Astrocyte of the cerebellum (primary cell): ENCODE measurements around the gene LTK.

Experiments
- DNase-seq: peaks from one replicate; pipeline ENCODE4 v3.0.0-alpha.2; 2011; ENCODE audit warnings: low read depth
- H3K4me3 ChIP-seq: 2 replicates; pipeline ENCODE4 v1.5.1; 2011; ENCODE audit warnings: mild to moderate bottlenecking, low read depth, low read length, moderate library complexity
- in situ Hi-C: cut with HindIII; loops from 2 replicates; pipeline ENCODE4 v1.10.0; 2017; ENCODE audit warnings: low sequenced_read_pairs
- TF ChIP-seq, protein P1 (sequence below): IDR thresholded peaks from 2 replicates; pipeline ENCODE4 v1.5.1; 2012; ENCODE audit warnings: low read length, low read depth, moderate library complexity, mild to moderate bottlenecking; ENCODE audit errors: missing control alignments

LTK gene

GRCh38 chr15:41507820-41508290 is 5.8 kb downstream of the LTK start:
- in situ Hi-C loops: no loop called here
- TF ChIP-seq, protein P1, sequence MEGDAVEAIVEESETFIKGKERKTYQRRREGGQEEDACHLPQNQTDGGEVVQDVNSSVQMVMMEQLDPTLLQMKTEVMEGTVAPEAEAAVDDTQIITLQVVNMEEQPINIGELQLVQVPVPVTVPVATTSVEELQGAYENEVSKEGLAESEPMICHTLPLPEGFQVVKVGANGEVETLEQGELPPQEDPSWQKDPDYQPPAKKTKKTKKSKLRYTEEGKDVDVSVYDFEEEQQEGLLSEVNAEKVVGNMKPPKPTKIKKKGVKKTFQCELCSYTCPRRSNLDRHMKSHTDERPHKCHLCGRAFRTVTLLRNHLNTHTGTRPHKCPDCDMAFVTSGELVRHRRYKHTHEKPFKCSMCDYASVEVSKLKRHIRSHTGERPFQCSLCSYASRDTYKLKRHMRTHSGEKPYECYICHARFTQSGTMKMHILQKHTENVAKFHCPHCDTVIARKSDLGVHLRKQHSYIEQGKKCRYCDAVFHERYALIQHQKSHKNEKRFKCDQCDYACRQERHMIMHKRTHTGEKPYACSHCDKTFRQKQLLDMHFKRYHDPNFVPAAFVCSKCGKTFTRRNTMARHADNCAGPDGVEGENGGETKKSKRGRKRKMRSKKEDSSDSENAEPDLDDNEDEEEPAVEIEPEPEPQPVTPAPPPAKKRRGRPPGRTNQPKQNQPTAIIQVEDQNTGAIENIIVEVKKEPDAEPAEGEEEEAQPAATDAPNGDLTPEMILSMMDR: no peak
- H3K4me3 ChIP-seq: no peak overlapping the region
- DNase-seq: no peak

GRCh38 chr15:41506796-41507341 is 6.8 kb downstream of the LTK start:
- no peak overlapping the region for H3K4me3 ChIP-seq
- in situ Hi-C loops: no loop called here
- TF ChIP-seq, protein P1: no peak
- no peak for DNase-seq

DNA sequence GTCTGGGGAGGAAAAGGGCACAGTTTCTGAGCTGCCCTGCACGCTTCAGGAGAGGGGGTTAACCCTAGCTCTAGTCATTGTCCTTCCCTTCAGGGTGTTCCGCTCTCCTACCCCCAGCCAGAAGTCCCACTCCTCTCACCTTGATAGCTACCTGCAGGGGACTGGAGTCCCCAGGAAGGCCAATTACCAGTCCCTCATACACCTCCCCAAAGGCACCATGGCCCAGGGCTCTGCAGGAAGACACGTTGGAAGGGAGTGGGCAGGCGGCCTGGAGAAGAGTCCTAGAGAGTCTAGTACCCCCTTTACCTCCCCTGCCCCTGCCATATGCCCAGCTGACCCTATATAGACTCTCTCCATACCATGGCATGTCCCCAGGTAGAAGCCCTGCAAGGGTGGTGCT is 7.9 kb downstream of the LTK start:
- TF ChIP-seq, protein P1: no peak
- no peak overlapping the region for H3K4me3 ChIP-seq
- no peak for DNase-seq
- in situ Hi-C loops: no loop called here

GRCh38 chr15:41504751-41505492 is 8.7 kb downstream of the LTK start:
- in situ Hi-C loops: no loop called here
- TF ChIP-seq, protein P1: no peak
- no peak for DNase-seq
- H3K4me3 ChIP-seq: no peak overlapping the region

- H3K4me3 ChIP-seq: no peak overlapping the region
- TF ChIP-seq, protein P1: no peak
- in situ Hi-C loops: no loop called here
- DNase-seq: no peak
These were observed 10.0 kb downstream of the LTK start for GRCh38 chr15:41503669-41504010.

- in situ Hi-C loops: no loop called here
- TF ChIP-seq, protein P1: no peak
- no peak overlapping the region for H3K4me3 ChIP-seq
- DNase-seq: no peak
These were observed 10.6 kb downstream of the LTK start for GRCh38 chr15:41502795-41503668.
